ENCODE data around the gene FAM20A. TPM values are rescaled to one million over a fixed set of nuclear protein-coding genes. Genes with fewer than 3 reads are reported as not detected.
"Not testable (repeated sequence)": the region's sequence is repeated elsewhere in the genome, so short reads cannot be mapped to it uniquely, and the experiment has no call there.

The FAM20A gene
- total RNA-seq, 1 experiment from 2014 or later = 0.02 TPM

DNA sequence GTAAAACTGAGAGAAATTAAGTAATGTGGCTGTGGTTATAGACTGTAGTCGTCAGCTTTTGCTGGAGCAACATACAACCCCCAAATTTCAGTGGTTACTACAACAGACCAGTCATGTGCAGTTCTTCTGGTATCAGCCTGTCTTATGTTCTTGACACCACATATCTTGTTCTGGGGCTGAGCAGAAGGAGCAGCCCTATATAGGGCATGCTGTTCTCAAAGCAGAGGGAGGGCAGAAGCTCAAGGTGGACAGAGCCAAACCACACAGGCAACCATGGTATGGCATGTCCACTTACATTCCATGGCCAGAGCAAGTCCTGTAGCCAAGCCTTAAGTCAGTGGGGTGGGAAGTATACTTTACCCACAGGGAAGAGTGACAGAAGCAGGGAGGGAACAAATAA, 81.3 kb downstream of the FAM20A start:
- no peak for DNase-seq (ENCODE audit: low read depth)

DNA sequence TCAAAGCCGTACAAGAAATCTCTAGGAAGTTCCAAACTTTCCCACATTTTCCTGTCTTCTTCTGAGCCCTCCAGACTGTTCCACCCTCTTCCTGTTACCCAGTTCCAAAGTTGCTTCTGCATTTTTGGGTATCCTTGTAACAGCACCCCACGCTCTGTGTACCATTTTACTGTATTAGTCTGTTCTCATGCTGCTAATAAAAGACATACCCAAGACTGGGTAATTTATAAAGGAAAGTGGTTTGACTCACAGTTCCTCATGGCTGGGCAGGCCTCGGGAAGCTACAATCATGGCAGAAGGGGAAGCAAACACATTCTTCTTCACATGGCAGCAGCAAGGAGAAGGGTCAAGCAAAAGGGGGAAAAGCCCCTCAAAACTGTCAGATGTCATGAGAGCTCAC, 82.1 kb downstream of the FAM20A start:
- not testable (repeated sequence) for DNase-seq (ENCODE audit: low read depth)

DNA sequence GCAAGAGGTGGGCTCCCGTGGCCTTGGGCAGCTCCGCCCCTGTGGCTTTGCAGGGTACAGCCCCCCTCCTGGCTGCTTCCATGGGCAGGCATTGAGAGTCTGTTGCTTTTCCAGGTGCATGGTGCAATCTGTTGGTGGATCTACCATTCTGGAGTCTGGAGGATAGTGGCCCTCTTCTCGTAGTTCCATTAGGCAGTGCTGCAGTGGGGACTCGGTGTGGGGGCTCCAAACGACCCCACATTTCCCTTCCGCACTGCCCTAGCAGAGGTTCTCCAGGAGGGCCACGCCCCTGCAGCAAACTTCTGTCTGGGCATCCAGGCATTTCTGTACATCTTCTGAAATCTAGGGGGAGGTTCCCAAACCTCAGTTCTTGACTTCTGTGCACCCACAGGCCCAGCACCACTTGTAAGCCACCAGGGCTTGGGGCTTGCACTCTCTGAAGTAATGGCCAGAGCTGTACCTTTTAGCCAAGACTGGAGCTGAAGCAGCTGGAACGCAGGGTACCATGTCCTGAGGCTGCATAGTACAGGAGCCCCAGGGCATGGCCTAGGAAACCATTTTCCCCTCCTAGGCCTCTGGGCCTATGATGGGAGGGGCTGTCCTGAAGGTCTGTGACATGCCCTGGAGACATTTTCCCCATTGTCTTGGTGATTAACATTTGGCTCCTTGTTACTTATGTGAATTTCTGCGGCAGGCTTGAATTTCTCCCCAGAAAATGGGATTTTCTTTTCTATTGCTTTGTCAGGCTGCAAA, 82.9 kb downstream of the FAM20A start:
- no peak for DNase-seq (ENCODE audit: low read depth)

DNA sequence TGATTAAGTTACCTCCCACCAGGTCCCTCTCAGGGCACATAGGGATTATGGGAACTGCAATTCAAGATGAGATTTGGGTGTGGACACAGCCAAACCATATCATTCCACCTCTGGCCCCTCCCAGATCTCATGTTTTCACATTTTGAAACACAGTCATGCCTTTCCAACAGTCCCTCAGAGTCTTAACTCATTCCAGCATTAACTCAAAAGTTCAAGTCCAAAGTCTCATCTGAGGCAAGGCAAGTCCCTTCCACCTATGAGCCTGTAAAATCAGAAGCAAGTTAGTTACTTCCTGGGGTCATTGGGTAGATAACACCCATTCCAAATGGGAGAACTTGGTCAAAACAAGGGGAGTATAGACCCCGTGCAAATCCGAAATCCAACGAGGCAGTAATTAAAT, 83.6 kb downstream of the FAM20A start:
- DNase-seq (ENCODE audit: low read depth) = not testable (repeated sequence)

DNA sequence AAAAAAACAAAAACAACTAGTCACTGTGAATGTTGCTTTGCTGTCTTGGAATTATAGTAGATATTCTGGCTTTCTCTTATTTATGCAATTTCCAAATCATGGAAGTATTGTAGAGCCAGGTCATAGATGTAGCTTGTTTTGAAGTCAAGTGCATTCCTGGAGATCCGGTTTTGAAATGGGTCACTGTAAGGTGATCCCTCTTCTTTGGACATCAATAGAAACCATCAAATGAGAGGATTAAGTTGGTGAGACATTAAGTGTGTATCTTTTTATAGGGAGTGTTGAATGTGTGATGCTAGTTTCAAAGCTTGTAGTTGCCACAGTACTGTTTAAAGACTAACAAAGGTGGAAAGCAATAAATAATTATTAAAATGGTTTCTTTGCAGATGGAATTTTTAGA, 84.4 kb downstream of the FAM20A start:
- no peak for DNase-seq (ENCODE audit: low read depth)

DNA sequence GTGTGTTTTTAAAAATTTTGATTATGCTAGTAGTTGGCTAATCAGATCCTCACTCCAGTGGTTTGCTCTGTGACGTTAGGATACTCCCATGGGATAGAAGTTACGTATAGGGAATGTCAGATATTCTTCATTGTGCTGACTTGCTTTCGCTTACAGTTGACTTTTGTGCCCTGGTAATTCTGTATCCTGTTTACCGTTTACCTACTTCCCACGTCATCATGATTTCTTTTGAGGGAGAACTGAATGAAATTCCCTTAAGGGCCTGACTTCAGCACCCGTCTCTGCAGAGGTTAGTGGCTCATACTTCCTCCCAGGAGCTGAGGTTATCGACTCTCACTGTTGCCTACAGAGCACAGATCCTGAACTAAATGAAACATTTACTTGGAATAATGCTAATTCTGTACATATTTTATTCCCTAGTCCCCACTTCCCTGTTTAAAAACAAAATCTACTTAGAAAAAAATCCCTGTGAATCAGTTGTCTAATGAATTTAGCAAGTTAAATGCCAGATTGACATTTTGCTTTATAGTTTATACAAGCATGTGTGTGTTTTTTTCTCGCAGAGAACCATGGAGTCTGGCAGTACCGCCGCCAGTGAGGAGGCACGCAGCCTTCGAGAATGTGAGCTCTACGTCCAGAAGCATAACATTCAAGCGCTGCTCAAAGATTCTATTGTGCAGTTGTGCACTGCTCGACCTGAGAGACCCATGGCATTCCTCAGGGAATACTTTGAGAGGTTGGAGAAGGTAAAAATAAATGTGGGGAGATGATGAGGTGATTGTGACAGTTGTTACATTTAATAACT, 86.1 kb downstream of the FAM20A start:
- DNase-seq (ENCODE audit: low read depth) = no peak

DNA sequence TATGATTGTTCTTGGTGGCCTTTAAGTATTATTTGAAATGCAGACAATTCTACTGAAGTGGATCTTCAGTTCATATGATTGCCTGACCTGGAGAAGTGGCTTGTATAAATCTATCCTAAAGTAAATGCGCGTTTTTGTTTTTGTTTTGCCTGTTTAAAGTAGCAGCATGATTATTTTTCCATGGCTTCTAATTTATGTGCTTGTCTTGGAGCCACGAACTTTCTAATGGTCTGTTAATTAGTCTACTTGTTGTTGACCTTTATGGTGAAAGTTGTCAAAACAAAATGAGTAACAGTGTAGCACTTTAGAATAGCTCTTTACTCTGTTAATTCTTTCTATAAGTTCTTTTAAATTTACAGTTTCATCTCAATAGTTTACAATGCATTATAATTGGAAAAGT, 87.2 kb downstream of the FAM20A start:
- no peak for DNase-seq (ENCODE audit: low read depth)

DNA sequence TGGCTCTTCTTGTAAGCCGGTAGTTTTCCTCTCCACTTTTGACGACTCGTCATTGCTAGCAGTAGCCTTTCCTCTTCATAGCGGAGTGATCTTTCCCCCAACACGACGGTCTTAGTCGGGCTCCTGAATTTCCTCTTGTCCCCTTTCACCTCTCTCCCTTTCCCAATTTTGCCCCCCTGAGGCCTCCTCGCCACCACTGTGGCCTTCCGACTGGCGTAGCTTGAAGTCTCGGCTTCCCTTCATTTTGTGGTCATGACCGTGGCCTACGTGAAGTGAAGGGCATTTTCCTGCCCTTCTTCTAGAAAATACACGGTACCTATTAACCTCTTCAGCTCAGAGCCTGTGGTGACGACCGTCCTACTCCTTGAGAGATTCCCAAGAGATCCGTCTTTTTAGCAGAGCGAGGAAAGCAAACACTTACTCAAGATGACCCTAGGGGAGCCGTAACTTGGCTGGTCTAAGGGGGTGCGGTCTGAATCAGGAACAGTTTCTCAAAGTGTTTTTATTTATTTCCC, 88.2 kb downstream of the FAM20A start:
- peak; percentile 64 for DNase-seq (ENCODE audit: low read depth)

DNA sequence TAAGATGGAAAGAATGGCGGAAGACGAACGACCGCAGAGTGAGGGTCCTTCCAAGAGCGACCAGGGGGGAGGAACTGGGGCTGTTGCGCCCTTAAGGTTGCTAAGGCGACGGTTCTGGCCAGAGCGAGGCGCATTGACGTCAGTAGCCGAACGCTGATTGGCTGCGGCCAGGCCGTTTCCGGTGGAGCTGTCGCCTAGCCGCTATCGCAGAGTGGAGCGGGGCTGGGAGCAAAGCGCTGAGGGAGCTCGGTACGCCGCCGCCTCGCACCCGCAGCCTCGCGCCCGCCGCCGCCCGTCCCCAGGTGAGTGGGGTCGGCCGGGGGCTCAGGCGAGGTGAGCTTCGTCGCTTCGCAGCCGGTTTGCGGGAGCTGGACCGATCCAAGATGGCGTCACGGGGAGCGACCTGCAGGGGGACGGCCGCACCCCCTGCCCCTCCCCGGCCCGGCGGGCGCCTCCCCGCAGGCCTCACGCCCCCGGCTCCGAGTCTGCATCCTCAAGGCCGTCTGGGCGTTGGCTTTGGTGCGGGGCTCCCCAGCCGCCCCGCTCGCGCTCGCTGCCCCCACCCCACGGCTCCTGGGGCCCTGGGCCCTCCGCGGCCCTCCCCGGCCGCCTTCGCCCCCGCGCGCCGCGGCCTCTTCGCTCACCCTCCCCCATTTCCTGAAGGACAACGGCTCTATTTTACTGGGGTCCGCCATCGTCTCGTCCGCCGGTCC, 88.8 kb downstream of the FAM20A start, which contains the start of gene PRKAR1A:
Gene PRKAR1A, plus strand, starts transcription at position 184 of the 713 bp plus-strand sequence. CDS start 2,970 bp downstream, outside the sequence.
- DNase-seq (ENCODE audit: low read depth) = peak; percentile 89

DNA sequence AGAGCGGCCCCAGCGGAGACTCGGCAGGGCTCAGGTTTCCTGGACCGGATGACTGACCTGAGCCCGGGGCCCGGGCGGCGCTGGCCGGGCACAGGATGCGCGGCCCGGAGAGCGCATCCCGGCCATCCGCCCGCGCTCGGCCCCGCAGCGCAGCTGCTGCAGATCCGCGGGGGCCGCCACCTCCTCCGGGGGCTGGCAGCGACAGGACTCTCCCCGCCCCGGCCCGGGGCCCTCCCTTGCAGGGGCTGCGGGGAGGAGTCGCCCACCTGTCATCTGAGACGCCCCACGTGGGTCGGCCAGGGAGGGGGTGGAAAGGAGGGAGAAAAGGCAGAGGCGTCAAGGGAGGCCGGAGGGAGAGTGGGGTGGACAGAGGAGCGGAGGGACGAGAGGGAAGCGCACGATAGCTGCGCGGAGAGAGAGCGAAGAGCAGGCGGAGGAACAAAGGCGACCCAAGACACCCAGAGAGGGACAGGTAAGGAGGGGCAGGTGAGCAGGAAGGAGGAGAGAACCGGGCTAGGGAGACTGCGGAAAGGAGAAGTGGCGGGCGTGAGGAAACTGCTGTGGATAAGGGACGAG, 89.4 kb downstream of the FAM20A start:
- peak; percentile 70 for DNase-seq (ENCODE audit: low read depth)

DNA sequence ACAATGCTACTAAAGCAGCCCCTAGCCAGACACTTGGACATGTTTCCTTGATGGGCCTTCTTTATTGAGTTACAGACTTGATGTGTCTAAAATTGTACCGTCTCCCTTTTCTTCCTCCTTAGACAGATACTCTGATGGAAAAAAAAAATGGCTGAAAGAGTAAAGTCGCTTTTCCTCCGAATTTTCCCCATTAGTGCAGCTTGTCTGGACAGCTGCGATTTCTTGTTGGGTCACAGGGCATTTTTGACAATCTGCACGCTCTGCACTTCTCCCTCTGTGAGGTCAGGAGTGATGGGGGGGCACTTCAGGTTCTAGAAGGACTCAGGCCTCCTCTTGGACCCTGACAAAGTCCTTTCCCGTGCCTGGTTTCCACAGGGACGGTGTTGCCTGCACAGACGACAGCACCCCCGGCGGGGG, 89.9 kb downstream of the FAM20A start:
- no peak for DNase-seq (ENCODE audit: low read depth)

DNA sequence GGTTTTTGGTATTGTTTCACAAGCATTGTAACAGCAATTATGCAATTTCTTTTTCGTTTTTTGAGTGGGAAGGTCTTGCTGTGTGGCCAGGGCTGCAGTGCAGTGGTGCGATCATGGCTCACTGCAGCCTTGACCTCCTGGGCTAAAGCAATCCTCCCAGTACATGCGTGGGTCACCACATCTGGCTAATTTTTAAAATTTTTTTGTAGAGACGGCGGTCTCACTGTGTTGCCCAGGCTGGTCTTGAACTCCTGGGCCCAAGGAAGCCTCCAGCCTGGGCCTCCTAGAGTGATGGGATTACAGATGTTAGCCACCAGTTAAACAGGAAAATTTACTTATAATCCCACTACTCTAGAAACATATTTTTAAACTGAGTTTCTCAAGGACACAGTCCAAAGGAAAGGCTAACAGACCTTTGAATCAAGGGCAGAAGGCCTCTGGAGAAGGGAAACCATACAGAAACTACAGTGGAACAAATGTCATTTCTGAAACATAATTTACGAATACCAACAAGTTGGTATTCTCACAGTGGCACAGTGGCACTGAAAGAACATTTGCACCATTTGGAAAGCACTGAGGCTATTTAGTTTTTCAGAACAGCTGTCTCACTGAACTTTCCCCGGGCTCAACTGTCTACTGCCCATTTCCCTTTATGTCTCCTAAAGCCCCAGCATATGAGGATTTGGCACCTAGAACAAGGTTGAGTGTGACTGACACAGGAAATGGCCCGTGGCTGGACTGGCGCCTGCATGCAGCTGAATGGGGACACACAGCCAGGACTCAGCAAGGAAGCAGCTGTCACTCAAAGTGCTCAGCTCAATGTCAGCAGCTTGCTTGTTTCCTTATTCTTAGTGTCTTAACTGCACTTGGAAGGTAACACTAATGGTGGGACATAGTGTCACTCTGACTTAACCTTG, 91.8 kb downstream of the FAM20A start:
- peak; percentile 23 for DNase-seq (ENCODE audit: low read depth)

DNA sequence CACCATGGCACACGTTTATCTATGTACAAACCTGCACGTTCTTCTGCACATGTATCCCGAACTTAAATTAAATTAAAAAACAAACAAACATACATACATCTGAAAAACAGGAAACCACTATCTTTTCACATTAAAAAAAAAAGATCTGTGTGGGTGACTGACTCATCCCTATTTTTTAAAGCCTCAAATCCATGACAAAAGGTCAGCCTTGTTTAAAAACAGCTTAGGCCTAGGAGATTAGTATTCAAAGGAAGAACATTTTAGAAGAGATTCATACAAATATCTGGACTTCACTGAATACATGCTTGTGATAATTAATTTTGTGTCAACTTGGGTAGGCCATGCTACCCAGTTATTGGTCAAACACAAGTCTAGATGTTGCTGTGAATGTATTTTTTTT, 93.6 kb downstream of the FAM20A start:
- peak; percentile 18 for DNase-seq (ENCODE audit: low read depth)

DNA sequence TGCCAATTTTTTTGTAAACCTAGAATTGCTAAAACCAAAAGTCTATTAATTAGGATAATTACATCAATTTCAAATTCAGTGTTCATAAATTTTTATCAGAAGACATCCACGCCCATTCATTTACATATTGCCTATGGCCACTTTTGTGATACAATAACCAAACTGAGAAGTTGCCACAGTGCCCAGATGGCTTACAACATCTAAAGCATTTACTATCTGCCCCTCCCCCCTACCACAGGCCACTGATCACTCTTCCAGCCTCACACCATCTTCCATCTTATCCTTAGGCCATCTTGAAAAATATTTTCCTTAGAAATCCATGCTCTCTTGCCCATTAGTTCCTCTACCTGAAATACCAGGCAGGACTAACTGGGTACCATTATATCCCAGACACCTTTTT, 95.2 kb downstream of the FAM20A start:
- no peak for DNase-seq (ENCODE audit: low read depth)

DNA sequence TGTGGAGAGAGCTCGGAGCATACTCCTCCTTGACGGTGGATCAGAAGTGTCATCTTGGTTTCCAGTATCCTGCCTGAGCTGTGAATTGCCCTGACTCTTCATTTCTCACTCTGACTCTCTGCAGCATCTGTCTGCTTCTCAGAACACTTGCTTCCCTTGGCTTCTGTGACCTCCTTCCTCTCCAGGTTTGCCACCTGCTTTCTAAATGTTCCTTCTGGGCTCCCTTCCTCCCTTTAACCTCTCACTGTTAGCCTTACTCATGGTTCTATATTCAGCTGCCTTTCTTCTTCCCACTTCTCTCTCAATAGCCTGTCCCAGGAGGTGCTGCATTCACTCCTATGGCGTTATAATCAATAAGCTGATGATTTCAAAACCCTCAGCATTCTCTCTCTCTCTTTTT, 100.1 kb downstream of the FAM20A start:
- no peak for DNase-seq (ENCODE audit: low read depth)

DNA sequence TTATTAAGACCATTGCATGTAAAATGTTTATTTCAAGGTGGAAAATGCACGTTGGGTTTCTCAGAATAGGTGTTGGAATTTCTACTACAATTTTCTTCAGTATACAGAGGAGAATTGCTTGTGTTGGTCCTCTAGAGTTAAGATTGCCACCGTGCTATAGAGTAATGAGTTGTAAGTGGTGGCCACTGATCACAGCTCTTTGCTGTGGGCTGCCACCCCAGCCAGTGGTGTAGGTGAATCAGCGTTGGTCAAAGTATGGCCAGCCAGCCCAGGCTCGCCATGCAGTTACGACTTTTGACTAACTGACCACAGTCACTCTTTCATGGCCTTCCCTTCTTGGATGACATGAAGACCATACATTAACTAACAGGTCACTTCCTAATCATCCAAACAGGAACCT, 101.6 kb downstream of the FAM20A start:
- DNase-seq (ENCODE audit: low read depth) = no peak

DNA sequence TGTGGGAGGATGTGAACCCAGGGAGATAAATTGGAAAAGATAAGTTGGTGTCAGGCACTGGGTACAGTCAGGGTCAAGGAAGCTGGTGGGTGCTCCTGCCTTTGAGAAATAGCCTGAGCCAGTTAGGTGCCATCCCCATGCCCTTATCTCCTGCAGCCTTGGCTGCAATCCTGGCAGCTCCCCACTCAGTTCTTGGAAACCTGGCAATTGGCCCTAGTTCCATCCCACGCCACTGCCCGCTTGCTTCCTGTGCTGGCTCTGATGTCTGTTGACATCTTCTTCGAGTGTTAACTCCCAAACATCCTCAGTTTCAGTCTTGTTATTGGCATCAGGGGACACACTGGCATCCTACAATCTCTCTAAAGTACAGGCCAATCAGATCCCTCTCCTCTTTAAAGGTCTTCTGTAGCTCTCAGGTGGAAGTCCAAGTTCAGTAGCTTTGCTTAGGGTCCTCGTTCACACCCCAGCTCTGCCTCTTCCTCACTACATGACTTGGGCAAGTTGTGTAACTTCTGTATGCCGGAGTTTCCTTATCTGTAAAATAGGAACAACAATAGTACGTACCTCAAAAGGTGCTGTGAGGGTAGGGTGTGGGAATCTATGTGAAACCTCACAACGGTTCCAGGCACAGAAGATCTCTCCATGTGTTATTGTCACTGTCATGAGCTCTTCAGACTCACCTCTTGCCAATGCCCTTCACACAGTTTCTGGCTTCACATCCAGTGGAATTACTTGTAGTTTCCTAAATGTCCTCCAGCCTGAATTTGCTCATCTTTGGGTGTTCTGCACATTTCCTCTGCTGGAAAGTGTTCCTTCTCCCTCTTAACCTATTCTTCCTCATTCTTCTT, 102.5 kb downstream of the FAM20A start:
- DNase-seq (ENCODE audit: low read depth) = no peak

DNA sequence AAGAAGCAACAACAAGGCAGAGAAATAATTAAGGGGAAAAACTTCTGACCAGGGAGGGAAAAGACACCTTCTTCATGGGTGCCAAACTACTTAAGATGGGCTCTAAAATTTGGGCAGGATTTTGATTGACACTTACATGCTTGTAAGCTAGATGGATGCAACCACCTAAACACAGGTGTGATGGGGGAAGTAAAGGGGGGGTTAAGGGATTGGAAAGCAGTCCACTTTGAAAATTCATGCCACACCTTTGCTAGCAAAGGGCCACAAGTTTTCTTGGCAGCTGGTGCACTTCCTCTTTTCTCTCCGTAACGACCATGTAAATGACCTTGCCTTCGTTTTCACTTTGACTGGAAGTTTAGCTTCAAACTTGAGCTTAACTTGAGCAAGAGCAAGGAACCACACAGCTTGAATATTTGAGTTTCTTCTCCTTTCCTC, 103.3 kb downstream of the FAM20A start:
- no peak for DNase-seq (ENCODE audit: low read depth)

DNA sequence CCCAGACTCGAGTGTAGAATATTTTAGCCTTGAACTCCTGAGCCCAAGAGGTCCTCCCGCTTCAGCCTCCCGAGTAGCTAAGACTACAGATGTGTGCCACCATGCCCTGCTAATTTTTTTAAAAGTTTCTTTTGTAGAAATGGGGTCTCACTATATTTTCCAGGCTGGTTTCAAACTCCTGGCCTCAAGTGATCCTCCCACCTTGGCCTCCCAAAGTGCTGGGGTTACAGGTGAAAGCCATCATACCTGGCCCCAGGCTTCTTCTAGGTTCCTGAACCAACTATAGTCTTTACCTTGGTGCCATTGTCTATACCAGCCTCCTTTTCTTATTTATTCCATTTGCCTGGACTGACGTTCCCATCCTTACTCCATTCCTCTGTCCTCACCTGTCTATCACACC, 106.1 kb downstream of the FAM20A start:
- no peak for DNase-seq (ENCODE audit: low read depth)
